ENCODE data around the gene MEPCE. TPM values are rescaled to one million over a fixed set of nuclear protein-coding genes. Genes with fewer than 3 reads are reported as not detected.

The MEPCE gene
- total and polyA plus RNA-seq, 2 donors = 32.0 to 37.4 TPM

DNA sequence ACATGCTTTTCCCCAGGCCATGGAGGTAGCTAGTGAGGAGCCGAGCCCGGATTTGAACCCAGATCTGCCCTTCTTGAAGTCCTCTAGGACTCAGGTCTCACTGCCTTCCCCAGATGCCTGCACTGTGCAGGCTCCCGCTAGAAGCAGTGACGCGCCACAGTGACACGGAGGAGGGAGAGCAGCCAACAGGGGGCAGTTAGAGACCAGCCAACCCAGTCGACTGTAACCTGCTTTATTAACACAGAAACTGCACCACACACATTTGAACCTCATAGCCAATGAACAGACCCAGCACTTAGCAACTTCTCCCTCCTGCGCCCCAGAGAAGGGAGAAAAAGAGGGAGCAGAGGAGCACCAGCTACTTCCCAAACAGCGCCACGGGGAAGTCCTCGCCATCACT, 29.0 kb upstream of the MEPCE start:
- peak in 3 of 9 donors; percentile 5 to 28 (median 17) for DNase-seq (ENCODE audit: low read depth in 6 of 9, low spot score in 9 of 9)
- Histone ChIP-seq H3K4me1 (ENCODE audit: control insufficient read depth in 2 of 2, insufficient read depth in 2 of 2, low read length in 2 of 2) (peaks cover 0 to 14% of the 10 kb centered on the region in 2 donors), H3K4me3 (ENCODE audit: low read length in 2 of 2) (no peak overlapping the region), H3K9me3 (ENCODE audit: control insufficient read depth in 2 of 2, insufficient read depth in 1 of 2, low read length in 1 of 2) (no peaks in the 10 kb centered on the region), H3K36me3 (ENCODE audit: control insufficient read depth in 2 of 2, insufficient read depth in 2 of 2, low read length in 1 of 2) (no peaks in the 10 kb centered on the region), H3K27me3 (ENCODE audit: control insufficient read depth in 2 of 2, insufficient read depth in 1 of 2, low read length in 1 of 2) (no peaks in the 10 kb centered on the region), H3K27ac (ENCODE audit: low read depth in 1 of 2, low read length in 1 of 2) (no peak overlapping the region)
- 92% methylated on average over 11 of the region's 11 CpGs for WGBS

DNA sequence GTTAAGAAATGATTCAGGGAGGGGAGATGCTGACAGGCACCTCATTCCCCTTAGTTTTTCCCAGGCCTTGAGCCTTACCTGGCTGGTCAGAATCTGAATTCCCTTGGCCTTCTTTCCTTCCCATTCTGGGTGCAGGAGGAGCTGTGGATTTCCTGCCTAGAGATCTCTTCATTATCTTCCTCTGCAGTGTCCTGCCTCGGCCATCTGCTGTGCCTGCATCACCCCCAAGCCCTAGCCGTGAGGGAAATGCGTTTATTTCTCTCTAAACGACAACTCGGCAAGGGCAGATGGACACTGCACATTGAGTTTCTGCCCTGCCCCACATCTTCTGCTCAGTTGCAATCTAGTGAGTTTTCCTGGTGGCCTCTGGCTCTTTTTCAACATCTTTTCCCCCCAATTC, 27.8 kb upstream of the MEPCE start:
- peaks cover 0 to 14% of the 10 kb centered on the region in 2 donors for H3K4me1 ChIP-seq (ENCODE audit: control insufficient read depth in 2 of 2, insufficient read depth in 2 of 2, low read length in 2 of 2)
- no peaks in the 10 kb centered on the region for H3K27me3 ChIP-seq (ENCODE audit: control insufficient read depth in 2 of 2, insufficient read depth in 1 of 2, low read length in 1 of 2)
- 91% methylated on average over 5 of the region's 5 CpGs for WGBS

DNA sequence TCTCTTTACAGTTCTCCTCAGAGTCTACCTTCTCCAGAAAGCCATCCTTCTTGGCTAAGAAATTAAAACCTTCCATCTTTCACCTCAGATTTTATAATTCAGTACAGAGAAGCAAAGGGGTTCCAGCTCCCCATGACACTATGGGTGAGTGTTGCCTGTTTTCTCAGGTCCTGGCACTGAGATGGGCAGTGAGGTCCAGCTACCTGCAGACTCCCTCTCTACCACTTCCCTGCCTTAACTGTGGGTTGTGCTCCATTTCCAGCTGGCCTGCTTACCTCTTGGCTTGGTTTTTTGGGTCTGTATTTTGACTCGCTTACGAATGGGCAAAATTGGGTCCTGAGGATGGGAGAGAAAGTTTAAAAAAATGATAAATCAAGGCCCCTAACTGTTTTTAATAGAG, 27.4 kb upstream of the MEPCE start:
- no peaks in the 10 kb centered on the region for H3K36me3 ChIP-seq (ENCODE audit: control insufficient read depth in 2 of 2, insufficient read depth in 2 of 2, low read length in 1 of 2)
- no peak for DNase-seq (ENCODE audit: low read depth in 6 of 9, low spot score in 9 of 9)
- 100% methylated on average over 2 of the region's 2 CpGs for WGBS

More for the DNA sequence above, 27.8 kb upstream of the MEPCE start:
- no peaks in the 10 kb centered on the region for H3K36me3 ChIP-seq (ENCODE audit: control insufficient read depth in 2 of 2, insufficient read depth in 2 of 2, low read length in 1 of 2)
- no peaks in the 10 kb centered on the region for H3K9me3 ChIP-seq (ENCODE audit: control insufficient read depth in 2 of 2, insufficient read depth in 1 of 2, low read length in 1 of 2)
- no peak overlapping the region for H3K4me3 ChIP-seq (ENCODE audit: low read length in 2 of 2)
- no peak overlapping the region for H3K27ac ChIP-seq (ENCODE audit: low read depth in 1 of 2, low read length in 1 of 2)
- DNase-seq (ENCODE audit: low read depth in 6 of 9, low spot score in 9 of 9) = no peak

DNA sequence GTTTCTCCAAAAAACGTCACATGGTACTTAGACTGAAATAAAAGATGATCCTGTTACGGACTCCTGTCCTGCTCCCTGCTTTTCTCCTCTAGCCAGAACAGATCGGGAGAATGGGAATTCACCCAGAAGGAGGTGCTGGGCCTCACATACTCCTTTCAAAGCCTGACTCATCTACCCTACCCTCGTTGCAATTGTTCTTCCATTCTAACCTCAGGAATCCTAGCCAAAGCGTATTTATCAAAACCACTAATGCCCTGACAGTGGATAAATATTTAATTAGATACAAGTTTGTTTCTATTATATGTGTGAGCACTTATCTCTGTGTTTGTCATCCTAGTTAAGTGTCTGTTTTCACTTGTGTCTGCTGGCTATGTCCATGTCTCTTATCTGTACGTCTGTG, 22.9 kb upstream of the MEPCE start:
- 79% methylated on average over 6 of the region's 6 CpGs for WGBS
- DNase-seq (ENCODE audit: low read depth in 6 of 9, low spot score in 9 of 9) = no peak
- Histone ChIP-seq H3K27ac (ENCODE audit: low read depth in 1 of 2, low read length in 1 of 2) (peak overlapping the region in 1 of 2 donors; percentile 13), H3K9me3 (ENCODE audit: control insufficient read depth in 2 of 2, insufficient read depth in 1 of 2, low read length in 1 of 2) (no peaks in the 10 kb centered on the region), H3K4me3 (ENCODE audit: low read length in 2 of 2) (no peak overlapping the region), H3K36me3 (ENCODE audit: control insufficient read depth in 2 of 2, insufficient read depth in 2 of 2, low read length in 1 of 2) (no peaks in the 10 kb centered on the region), H3K4me1 (ENCODE audit: control insufficient read depth in 2 of 2, insufficient read depth in 2 of 2, low read length in 2 of 2) (peaks cover 2 to 14% of the 10 kb centered on the region in 2 donors), H3K27me3 (ENCODE audit: control insufficient read depth in 2 of 2, insufficient read depth in 1 of 2, low read length in 1 of 2) (no peaks in the 10 kb centered on the region)

More for the DNA sequence above, 27.4 kb upstream of the MEPCE start:
- Histone ChIP-seq H3K9me3 (ENCODE audit: control insufficient read depth in 2 of 2, insufficient read depth in 1 of 2, low read length in 1 of 2) (no peaks in the 10 kb centered on the region), H3K27ac (ENCODE audit: low read depth in 1 of 2, low read length in 1 of 2) (no peak overlapping the region), H3K27me3 (ENCODE audit: control insufficient read depth in 2 of 2, insufficient read depth in 1 of 2, low read length in 1 of 2) (no peaks in the 10 kb centered on the region), H3K4me1 (ENCODE audit: control insufficient read depth in 2 of 2, insufficient read depth in 2 of 2, low read length in 2 of 2) (peaks cover under 1 to 14% of the 10 kb centered on the region in 2 donors), H3K4me3 (ENCODE audit: low read length in 2 of 2) (no peak overlapping the region)

DNA sequence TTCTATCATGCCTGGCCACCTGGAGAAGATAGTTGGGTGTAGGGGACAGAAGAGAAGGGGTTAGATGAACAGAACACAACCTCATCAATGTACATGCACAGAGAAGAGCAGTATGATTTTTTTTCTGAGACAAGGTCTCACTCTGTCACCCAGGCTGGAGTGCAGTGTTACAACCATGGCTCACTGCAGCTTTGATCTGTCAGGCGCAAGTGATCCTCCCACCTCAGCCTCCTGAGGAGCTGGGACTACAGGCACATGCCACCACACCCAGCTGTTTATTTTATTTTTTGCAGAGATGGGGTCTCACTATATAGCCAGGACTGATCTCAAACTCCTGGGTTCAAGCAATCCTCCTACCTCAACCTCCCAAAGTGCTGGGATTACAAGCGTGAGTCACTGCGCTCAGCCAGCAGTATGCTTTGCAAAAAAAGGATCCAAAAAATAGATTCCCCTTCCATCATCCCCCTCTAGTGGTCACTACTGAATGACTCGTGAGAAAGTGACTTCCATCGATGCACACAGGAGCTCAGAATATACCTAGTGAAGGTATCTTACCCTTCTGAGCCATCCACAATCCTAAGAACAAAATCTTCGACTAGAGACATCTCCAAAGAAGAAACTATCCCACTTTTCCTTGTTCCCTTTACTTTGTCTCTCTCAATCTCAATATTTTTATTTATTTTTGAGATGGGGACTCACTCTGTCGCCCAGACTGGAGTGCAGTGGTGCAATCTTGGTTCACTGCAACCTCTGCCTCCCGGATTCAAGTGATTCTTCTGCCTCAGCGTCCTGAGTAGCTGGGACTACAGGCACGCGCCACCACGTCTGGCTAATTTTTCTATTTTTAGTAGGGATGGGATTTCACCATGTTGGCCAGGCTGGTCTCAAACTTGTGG, 22.1 kb upstream of the MEPCE start:
- peak overlapping the region in 1 of 2 donors; percentile 13 for H3K27ac ChIP-seq (ENCODE audit: low read depth in 1 of 2, low read length in 1 of 2)
- WGBS = 62% methylated on average over 12 of the region's 12 CpGs
- no peak overlapping the region for H3K4me3 ChIP-seq (ENCODE audit: low read length in 2 of 2)
- H3K4me1 ChIP-seq (ENCODE audit: control insufficient read depth in 2 of 2, insufficient read depth in 2 of 2, low read length in 2 of 2) = peaks cover 2 to 14% of the 10 kb centered on the region in 2 donors
- no peaks in the 10 kb centered on the region for H3K36me3 ChIP-seq (ENCODE audit: control insufficient read depth in 2 of 2, insufficient read depth in 2 of 2, low read length in 1 of 2)
- peak in 8 of 9 donors; percentile 29 to 84 (median 52) for DNase-seq (ENCODE audit: low read depth in 6 of 9, low spot score in 9 of 9)
- no peaks in the 10 kb centered on the region for H3K27me3 ChIP-seq (ENCODE audit: control insufficient read depth in 2 of 2, insufficient read depth in 1 of 2, low read length in 1 of 2)
- H3K9me3 ChIP-seq (ENCODE audit: control insufficient read depth in 2 of 2, insufficient read depth in 1 of 2, low read length in 1 of 2) = no peaks in the 10 kb centered on the region

DNA sequence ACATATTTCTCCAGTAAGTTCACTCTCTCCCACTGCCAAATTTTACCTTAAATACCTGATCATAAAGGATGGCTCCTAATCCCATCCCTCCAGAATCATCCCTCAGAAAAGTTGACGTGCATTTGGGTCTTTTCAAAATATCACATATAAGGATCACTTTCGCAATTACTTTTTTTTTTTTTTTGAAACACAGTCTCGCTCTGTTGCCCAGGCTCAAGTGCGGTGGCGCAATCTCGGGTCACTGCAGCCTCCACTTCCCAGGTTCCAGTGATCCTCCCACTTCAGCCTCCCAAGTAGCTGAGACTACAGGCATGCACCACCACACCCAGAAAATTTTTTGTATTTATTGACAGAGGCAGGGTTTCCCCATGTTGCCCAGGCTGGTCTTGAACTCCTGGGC, 18.5 kb upstream of the MEPCE start:
- peaks cover 2 to 16% of the 10 kb centered on the region in 2 donors for H3K4me1 ChIP-seq (ENCODE audit: control insufficient read depth in 2 of 2, insufficient read depth in 2 of 2, low read length in 2 of 2)
- 97% methylated on average over 6 of the region's 6 CpGs for WGBS
- no peak for DNase-seq (ENCODE audit: low read depth in 6 of 9, low spot score in 9 of 9)
- no peaks in the 10 kb centered on the region for H3K36me3 ChIP-seq (ENCODE audit: control insufficient read depth in 2 of 2, insufficient read depth in 2 of 2, low read length in 1 of 2)
- no peak overlapping the region for H3K27ac ChIP-seq (ENCODE audit: low read depth in 1 of 2, low read length in 1 of 2)
- no peaks in the 10 kb centered on the region for H3K9me3 ChIP-seq (ENCODE audit: control insufficient read depth in 2 of 2, insufficient read depth in 1 of 2, low read length in 1 of 2)
- no peaks in the 10 kb centered on the region for H3K27me3 ChIP-seq (ENCODE audit: control insufficient read depth in 2 of 2, insufficient read depth in 1 of 2, low read length in 1 of 2)
- no peak overlapping the region for H3K4me3 ChIP-seq (ENCODE audit: low read length in 2 of 2)

DNA sequence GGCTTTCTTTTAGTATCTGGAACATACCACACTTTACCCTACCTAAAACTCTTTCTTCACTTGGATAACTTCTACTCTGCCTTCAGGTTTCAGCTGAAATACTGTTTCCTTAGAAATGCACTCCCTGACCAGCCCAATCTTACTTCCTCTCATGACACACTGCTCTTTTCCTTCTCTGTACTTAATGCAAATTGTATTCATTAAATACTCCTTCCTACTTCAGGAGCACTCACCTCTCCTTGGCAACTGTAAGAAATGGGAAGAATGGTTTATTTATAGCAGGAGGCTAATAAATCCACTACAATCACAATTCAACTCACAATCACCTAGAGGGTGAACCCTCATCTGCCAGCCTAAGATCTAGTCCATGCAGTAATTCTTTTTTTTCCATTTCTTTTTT, 16.3 kb upstream of the MEPCE start:
- Histone ChIP-seq H3K4me3 (ENCODE audit: low read length in 2 of 2) (no peak overlapping the region), H3K36me3 (ENCODE audit: control insufficient read depth in 2 of 2, insufficient read depth in 2 of 2, low read length in 1 of 2) (no peaks in the 10 kb centered on the region), H3K27me3 (ENCODE audit: control insufficient read depth in 2 of 2, insufficient read depth in 1 of 2, low read length in 1 of 2) (no peaks in the 10 kb centered on the region), H3K27ac (ENCODE audit: low read depth in 1 of 2, low read length in 1 of 2) (no peak overlapping the region), H3K4me1 (ENCODE audit: control insufficient read depth in 2 of 2, insufficient read depth in 2 of 2, low read length in 2 of 2) (peaks cover 0 to 9% of the 10 kb centered on the region in 2 donors), H3K9me3 (ENCODE audit: control insufficient read depth in 2 of 2, insufficient read depth in 1 of 2, low read length in 1 of 2) (no peaks in the 10 kb centered on the region)
- no peak for DNase-seq (ENCODE audit: low read depth in 6 of 9, low spot score in 9 of 9)

DNA sequence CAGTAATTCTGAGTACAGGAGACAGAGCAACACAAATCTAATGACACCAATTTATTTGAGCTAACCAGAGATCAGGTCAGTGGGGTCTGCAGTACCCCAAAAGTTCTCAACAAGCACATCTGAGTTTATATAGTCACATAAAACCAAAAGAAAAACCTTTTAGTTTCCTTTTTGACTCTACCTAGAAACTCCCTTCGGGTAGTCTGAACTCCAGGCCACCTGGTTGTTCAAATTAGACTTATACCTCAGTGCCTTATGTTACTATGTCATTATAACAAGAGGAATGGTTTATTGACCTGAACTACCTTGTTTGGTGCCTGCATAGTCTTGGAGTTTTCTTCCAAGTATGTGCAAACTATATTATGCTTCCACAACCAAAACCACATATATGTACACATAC, 15.7 kb upstream of the MEPCE start:
- Histone ChIP-seq H3K36me3 (ENCODE audit: control insufficient read depth in 2 of 2, insufficient read depth in 2 of 2, low read length in 1 of 2) (no peaks in the 10 kb centered on the region), H3K27ac (ENCODE audit: low read depth in 1 of 2, low read length in 1 of 2) (no peak overlapping the region), H3K27me3 (ENCODE audit: control insufficient read depth in 2 of 2, insufficient read depth in 1 of 2, low read length in 1 of 2) (no peaks in the 10 kb centered on the region), H3K9me3 (ENCODE audit: control insufficient read depth in 2 of 2, insufficient read depth in 1 of 2, low read length in 1 of 2) (no peaks in the 10 kb centered on the region), H3K4me1 (ENCODE audit: control insufficient read depth in 2 of 2, insufficient read depth in 2 of 2, low read length in 2 of 2) (peaks cover 0 to 4% of the 10 kb centered on the region in 2 donors), H3K4me3 (ENCODE audit: low read length in 2 of 2) (no peak overlapping the region)
- 71% methylated on average over 1 of the region's 1 CpG for WGBS
- no peak for DNase-seq (ENCODE audit: low read depth in 6 of 9, low spot score in 9 of 9)

DNA sequence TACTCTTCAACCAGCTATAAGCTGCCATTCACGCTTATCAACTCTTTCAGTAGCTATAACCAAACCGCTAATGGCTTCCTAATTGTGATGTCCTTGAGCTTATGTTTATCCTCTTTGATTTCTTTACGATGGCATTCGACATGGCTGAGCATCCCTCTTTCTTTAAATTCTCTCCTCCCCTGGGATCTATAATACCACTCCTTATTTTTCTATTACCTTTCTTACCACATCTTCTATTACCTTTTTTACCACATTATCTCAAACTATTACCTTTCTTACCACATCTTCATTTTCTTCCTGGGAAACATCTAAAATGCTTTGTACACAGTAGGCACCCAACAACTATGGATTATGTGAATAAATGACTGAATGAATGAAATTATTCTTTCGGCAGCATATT, 14.2 kb upstream of the MEPCE start:
- H3K27ac ChIP-seq (ENCODE audit: low read depth in 1 of 2, low read length in 1 of 2) = no peak overlapping the region
- peaks cover 0 to 2% of the 10 kb centered on the region in 2 donors for H3K4me1 ChIP-seq (ENCODE audit: control insufficient read depth in 2 of 2, insufficient read depth in 2 of 2, low read length in 2 of 2)
- no peak for DNase-seq (ENCODE audit: low read depth in 6 of 9, low spot score in 9 of 9)
- H3K4me3 ChIP-seq (ENCODE audit: low read length in 2 of 2) = no peak overlapping the region
- no peaks in the 10 kb centered on the region for H3K9me3 ChIP-seq (ENCODE audit: control insufficient read depth in 2 of 2, insufficient read depth in 1 of 2, low read length in 1 of 2)
- no peaks in the 10 kb centered on the region for H3K27me3 ChIP-seq (ENCODE audit: control insufficient read depth in 2 of 2, insufficient read depth in 1 of 2, low read length in 1 of 2)
- WGBS = 98% methylated on average over 5 of the region's 5 CpGs
- no peaks in the 10 kb centered on the region for H3K36me3 ChIP-seq (ENCODE audit: control insufficient read depth in 2 of 2, insufficient read depth in 2 of 2, low read length in 1 of 2)

All from thymus (tissue), 11 donors.